WI38 (cell line): ENCODE results near the gene HTR6.

Experiments used
- H3K4me3 ChIP-seq: 2 replicates; pipeline ENCODE4 v1.5.1; 2011; ENCODE audit warnings: low read depth, mild to moderate bottlenecking, control low read depth, low read length
- TF ChIP-seq, protein P1 (sequence below): IDR thresholded peaks from 2 replicates; pipeline ENCODE4 v1.5.1; 2012; ENCODE audit warnings: low read depth, mild to moderate bottlenecking, control low read depth, low read length

The HTR6 gene

DNA sequence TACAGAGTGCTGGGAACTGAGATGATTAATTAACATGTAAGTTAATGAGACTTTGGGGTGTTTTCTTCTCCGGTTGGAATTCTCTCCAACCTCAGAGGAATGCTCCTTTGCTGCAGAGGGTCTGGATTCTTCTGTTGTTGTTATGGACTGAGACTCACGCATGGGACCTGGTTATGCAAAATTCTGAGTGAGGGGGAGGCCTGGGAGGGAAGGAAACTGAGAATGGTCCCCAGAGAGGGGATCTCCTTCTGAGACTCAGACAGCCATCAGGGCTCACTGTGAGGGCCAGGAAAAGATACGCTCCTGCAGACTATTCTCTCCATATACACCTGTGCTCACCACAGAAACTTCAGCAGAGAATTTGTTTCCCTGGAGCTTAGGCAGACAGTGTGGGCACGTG is 56.3 kb downstream of the HTR6 start:
- H3K4me3 ChIP-seq, result no peak overlapping the region
- TF ChIP-seq, protein P1, sequence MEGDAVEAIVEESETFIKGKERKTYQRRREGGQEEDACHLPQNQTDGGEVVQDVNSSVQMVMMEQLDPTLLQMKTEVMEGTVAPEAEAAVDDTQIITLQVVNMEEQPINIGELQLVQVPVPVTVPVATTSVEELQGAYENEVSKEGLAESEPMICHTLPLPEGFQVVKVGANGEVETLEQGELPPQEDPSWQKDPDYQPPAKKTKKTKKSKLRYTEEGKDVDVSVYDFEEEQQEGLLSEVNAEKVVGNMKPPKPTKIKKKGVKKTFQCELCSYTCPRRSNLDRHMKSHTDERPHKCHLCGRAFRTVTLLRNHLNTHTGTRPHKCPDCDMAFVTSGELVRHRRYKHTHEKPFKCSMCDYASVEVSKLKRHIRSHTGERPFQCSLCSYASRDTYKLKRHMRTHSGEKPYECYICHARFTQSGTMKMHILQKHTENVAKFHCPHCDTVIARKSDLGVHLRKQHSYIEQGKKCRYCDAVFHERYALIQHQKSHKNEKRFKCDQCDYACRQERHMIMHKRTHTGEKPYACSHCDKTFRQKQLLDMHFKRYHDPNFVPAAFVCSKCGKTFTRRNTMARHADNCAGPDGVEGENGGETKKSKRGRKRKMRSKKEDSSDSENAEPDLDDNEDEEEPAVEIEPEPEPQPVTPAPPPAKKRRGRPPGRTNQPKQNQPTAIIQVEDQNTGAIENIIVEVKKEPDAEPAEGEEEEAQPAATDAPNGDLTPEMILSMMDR, result no peak

DNA sequence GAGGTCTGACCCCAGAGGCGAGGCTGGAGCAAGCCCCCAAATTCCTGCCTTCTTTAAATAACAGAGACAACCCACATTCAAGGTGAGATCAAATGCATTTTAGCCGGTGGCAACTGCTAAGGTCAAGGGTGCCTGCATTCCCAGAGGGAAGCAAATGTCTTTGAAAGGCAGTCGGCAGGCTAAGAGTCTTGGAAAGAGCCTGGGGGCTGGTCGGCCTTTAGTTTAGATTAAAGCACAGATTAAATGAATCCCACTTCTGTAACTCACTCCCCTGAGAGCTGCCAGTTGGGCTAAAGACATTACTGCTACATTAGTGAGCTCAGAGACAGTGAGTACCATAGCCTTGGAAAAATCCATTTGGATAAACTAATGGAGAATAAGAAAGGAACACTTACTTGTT is 59.2 kb downstream of the HTR6 start:
- TF ChIP-seq, protein P1, result no peak
- no peak overlapping the region for H3K4me3 ChIP-seq

DNA sequence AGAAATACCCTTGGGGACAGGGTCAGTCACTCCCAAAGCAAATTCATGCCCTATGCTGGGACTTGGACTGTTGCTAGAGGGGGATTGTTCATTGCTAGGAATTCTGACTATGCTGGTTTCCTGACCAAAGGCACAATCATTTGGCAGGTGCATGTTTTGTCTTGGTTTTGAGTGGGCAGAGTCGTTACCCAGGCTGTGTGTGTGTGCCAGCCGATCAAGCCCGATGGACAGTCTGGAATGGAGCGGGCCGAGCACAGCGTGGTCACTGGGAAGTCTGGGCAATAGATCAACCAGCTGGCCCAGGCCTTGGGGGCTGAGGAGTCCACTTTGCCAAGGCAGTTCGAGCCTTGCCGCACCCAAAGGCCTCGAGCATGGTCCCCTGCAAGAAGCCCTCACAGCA is 60.9 kb downstream of the HTR6 start:
- TF ChIP-seq, protein P1, result no peak
- no peak overlapping the region for H3K4me3 ChIP-seq

DNA sequence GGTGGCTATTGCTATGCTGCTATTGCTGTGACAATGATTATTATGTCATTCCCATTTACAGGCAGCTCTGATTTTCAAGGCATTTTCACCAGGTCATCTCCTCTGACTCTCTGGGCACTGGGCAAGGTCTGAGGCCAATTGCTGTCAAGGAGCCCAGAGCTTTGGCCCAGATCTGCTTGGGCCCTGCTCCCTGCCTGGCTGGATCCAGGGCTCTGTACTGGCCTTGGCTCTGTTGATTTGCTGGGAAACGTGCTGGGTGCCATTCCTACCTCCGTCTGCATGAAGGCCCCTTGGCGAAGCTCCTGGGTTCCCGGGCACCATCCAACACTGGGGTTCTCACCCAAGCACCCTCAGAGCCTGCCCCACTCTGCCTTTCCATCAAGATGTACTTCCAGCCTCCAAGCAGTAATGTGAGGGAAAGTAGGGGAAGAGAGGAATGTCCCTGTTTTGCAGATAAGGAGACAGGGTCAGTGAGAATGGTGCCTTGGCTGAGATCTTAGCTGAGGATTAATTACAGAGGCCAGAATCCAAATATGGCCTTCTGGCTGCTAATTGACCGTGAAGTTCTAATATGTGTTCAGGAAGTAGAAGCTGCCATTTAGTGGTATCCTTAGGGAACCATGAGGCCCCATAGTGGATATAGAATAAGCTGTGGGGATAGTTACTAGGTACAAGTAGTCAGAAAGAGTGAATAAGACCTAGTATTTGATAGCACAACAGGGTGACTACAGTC is 63.9 kb downstream of the HTR6 start:
- no peak overlapping the region for H3K4me3 ChIP-seq

DNA sequence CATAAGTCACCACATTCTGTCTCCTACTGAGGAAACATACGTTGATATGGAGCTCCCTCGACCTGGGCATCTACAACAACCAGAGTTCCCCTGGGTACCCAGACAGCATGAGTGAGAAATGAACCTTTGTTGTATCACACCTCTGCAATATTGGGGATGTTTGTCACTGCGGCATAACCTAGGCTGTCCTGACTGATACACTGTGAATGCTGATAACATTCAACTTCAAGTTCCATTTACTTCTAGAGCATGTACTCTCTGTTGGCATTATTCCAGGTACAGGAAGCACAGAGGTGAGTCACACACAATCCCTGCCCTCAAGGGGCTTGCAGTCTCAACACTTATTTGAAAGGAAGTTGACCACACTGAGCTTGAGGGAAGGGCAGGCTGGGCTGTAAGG is 65.6 kb downstream of the HTR6 start:
- TF ChIP-seq, protein P1, result no peak
- H3K4me3 ChIP-seq, result no peak overlapping the region

More for the DNA sequence above, 63.9 kb downstream of the HTR6 start:
- TF ChIP-seq, protein P1, result no peak
